ENCODE measurements around the gene CCL22.
"Not testable (repeated sequence)": the region's sequence is repeated elsewhere in the genome, so short reads cannot be mapped to it uniquely, and the experiment has no call there.

Gene CCL22

GRCh38 chr16:57389087-57389468, 30.5 kb downstream of the CCL22 start:
- no peaks in the 10 kb centered on the region for H3K36me3 ChIP-seq (ENCODE audit: control insufficient read depth, low read depth, low read length)
- H3K4me1 ChIP-seq (ENCODE audit: control insufficient read depth, low read depth, low read length) = peaks cover 4% of the 10 kb centered on the region
- no peaks in the 10 kb centered on the region for H3K9me3 ChIP-seq (ENCODE audit: control insufficient read depth, low read depth, low read length)
- H3K9ac ChIP-seq (ENCODE audit: low read length) = no peak overlapping the region
- H3K4me3 ChIP-seq (ENCODE audit: low read length) = no peak overlapping the region
- no peak overlapping the region for H3K27ac ChIP-seq (ENCODE audit: low read length)
- H3K27me3 ChIP-seq (ENCODE audit: control insufficient read depth, insufficient read depth, low read length) = no peaks in the 10 kb centered on the region

- Histone ChIP-seq H3K9ac (ENCODE audit: low read length) (no peak overlapping the region), H3K9me3 (ENCODE audit: control insufficient read depth, low read depth, low read length) (no peaks in the 10 kb centered on the region), H3K4me1 (ENCODE audit: control insufficient read depth, low read depth, low read length) (peaks cover 4% of the 10 kb centered on the region), H3K27me3 (ENCODE audit: control insufficient read depth, insufficient read depth, low read length) (no peaks in the 10 kb centered on the region), H3K4me3 (ENCODE audit: low read length) (no peak overlapping the region), H3K36me3 (ENCODE audit: control insufficient read depth, low read depth, low read length) (no peaks in the 10 kb centered on the region), H3K27ac (ENCODE audit: low read length) (no peak overlapping the region)
Measured at GRCh38 chr16:57390636-57391295, 32.2 kb downstream of the CCL22 start.

GRCh38 chr16:57391300-57391699, 32.7 kb downstream of the CCL22 start:
- no peaks in the 10 kb centered on the region for H3K27me3 ChIP-seq (ENCODE audit: control insufficient read depth, insufficient read depth, low read length)
- H3K36me3 ChIP-seq (ENCODE audit: control insufficient read depth, low read depth, low read length) = no peaks in the 10 kb centered on the region
- H3K27ac ChIP-seq (ENCODE audit: low read length) = no peak overlapping the region
- no peak overlapping the region for H3K4me3 ChIP-seq (ENCODE audit: low read length)
- H3K9me3 ChIP-seq (ENCODE audit: control insufficient read depth, low read depth, low read length) = no peaks in the 10 kb centered on the region
- H3K9ac ChIP-seq (ENCODE audit: low read length) = no peak overlapping the region
- peaks cover 4% of the 10 kb centered on the region for H3K4me1 ChIP-seq (ENCODE audit: control insufficient read depth, low read depth, low read length)

GRCh38 chr16:57391708-57392107, 33.1 kb downstream of the CCL22 start:
- no peak overlapping the region for H3K4me3 ChIP-seq (ENCODE audit: low read length)
- no peaks in the 10 kb centered on the region for H3K4me1 ChIP-seq (ENCODE audit: control insufficient read depth, low read depth, low read length)
- H3K9ac ChIP-seq (ENCODE audit: low read length) = no peak overlapping the region
- H3K36me3 ChIP-seq (ENCODE audit: control insufficient read depth, low read depth, low read length) = no peaks in the 10 kb centered on the region
- H3K27me3 ChIP-seq (ENCODE audit: control insufficient read depth, insufficient read depth, low read length) = no peaks in the 10 kb centered on the region
- H3K27ac ChIP-seq (ENCODE audit: low read length) = no peak overlapping the region
- no peaks in the 10 kb centered on the region for H3K9me3 ChIP-seq (ENCODE audit: control insufficient read depth, low read depth, low read length)

- H3K9me3 ChIP-seq (ENCODE audit: control insufficient read depth, low read depth, low read length) = no peaks in the 10 kb centered on the region
- H3K4me3 ChIP-seq (ENCODE audit: low read length) = no peak overlapping the region
- no peak overlapping the region for H3K27ac ChIP-seq (ENCODE audit: low read length)
- no peak overlapping the region for H3K9ac ChIP-seq (ENCODE audit: low read length)
- no peaks in the 10 kb centered on the region for H3K36me3 ChIP-seq (ENCODE audit: control insufficient read depth, low read depth, low read length)
- H3K4me1 ChIP-seq (ENCODE audit: control insufficient read depth, low read depth, low read length) = no peaks in the 10 kb centered on the region
- no peaks in the 10 kb centered on the region for H3K27me3 ChIP-seq (ENCODE audit: control insufficient read depth, insufficient read depth, low read length)
Measured at GRCh38 chr16:57392694-57393093, 34.1 kb downstream of the CCL22 start.

- Histone ChIP-seq H3K4me1 (ENCODE audit: control insufficient read depth, low read depth, low read length) (no peaks in the 10 kb centered on the region), H3K27ac (ENCODE audit: low read length) (no peak overlapping the region), H3K9me3 (ENCODE audit: control insufficient read depth, low read depth, low read length) (no peaks in the 10 kb centered on the region), H3K9ac (ENCODE audit: low read length) (no peak overlapping the region), H3K27me3 (ENCODE audit: control insufficient read depth, insufficient read depth, low read length) (no peaks in the 10 kb centered on the region), H3K36me3 (ENCODE audit: control insufficient read depth, low read depth, low read length) (no peaks in the 10 kb centered on the region), H3K4me3 (ENCODE audit: low read length) (no peak overlapping the region)
Measured at GRCh38 chr16:57394444-57394843, 35.9 kb downstream of the CCL22 start.

- Histone ChIP-seq H3K9ac (ENCODE audit: low read length) (no peak overlapping the region), H3K9me3 (ENCODE audit: control insufficient read depth, low read depth, low read length) (no peaks in the 10 kb centered on the region), H3K4me1 (ENCODE audit: control insufficient read depth, low read depth, low read length) (no peaks in the 10 kb centered on the region), H3K27ac (ENCODE audit: low read length) (no peak overlapping the region), H3K36me3 (ENCODE audit: control insufficient read depth, low read depth, low read length) (no peaks in the 10 kb centered on the region), H3K4me3 (ENCODE audit: low read length) (no peak overlapping the region), H3K27me3 (ENCODE audit: control insufficient read depth, insufficient read depth, low read length) (no peaks in the 10 kb centered on the region)
Measured at GRCh38 chr16:57395026-57395425, 36.4 kb downstream of the CCL22 start.

GRCh38 chr16:57396786-57397185, 38.2 kb downstream of the CCL22 start:
- H3K36me3 ChIP-seq (ENCODE audit: control insufficient read depth, low read depth, low read length) = no peaks in the 10 kb centered on the region

GRCh38 chr16:57397493-57397892, 38.9 kb downstream of the CCL22 start:
- not testable (repeated sequence) for H3K27ac ChIP-seq (ENCODE audit: low read length); H3K36me3 ChIP-seq (ENCODE audit: control insufficient read depth, low read depth, low read length); H3K27me3 ChIP-seq (ENCODE audit: control insufficient read depth, insufficient read depth, low read length); H3K4me1 ChIP-seq (ENCODE audit: control insufficient read depth, low read depth, low read length); H3K9me3 ChIP-seq (ENCODE audit: control insufficient read depth, low read depth, low read length); H3K9ac ChIP-seq (ENCODE audit: low read length); H3K4me3 ChIP-seq (ENCODE audit: low read length)

More at GRCh38 chr16:57396786-57397185, 38.2 kb downstream of the CCL22 start:
- Histone ChIP-seq H3K9ac (ENCODE audit: low read length) (no peak overlapping the region), H3K4me3 (ENCODE audit: low read length) (no peak overlapping the region), H3K9me3 (ENCODE audit: control insufficient read depth, low read depth, low read length) (no peaks in the 10 kb centered on the region), H3K4me1 (ENCODE audit: control insufficient read depth, low read depth, low read length) (no peaks in the 10 kb centered on the region), H3K27me3 (ENCODE audit: control insufficient read depth, insufficient read depth, low read length) (no peaks in the 10 kb centered on the region), H3K27ac (ENCODE audit: low read length) (no peak overlapping the region)

- Histone ChIP-seq H3K9me3 (ENCODE audit: control insufficient read depth, low read depth, low read length) (no peaks in the 10 kb centered on the region), H3K4me1 (ENCODE audit: control insufficient read depth, low read depth, low read length) (no peaks in the 10 kb centered on the region), H3K4me3 (ENCODE audit: low read length) (no peak overlapping the region), H3K36me3 (ENCODE audit: control insufficient read depth, low read depth, low read length) (no peaks in the 10 kb centered on the region), H3K27me3 (ENCODE audit: control insufficient read depth, insufficient read depth, low read length) (no peaks in the 10 kb centered on the region), H3K27ac (ENCODE audit: low read length) (no peak overlapping the region), H3K9ac (ENCODE audit: low read length) (no peak overlapping the region)
Measured at GRCh38 chr16:57401943-57402640, 43.5 kb downstream of the CCL22 start.

GRCh38 chr16:57403965-57404817, 45.6 kb downstream of the CCL22 start, which contains the start of gene CCL17:
TSS of gene CCL17 (plus strand) at chr16:57404767. CDS start at chr16:57413933, 9,166 bp downstream.
- Histone ChIP-seq H3K4me1 (ENCODE audit: control insufficient read depth, low read depth, low read length) (no peaks in the 10 kb centered on the region), H3K27ac (ENCODE audit: low read length) (no peak within 1 kb of the TSS), H3K36me3 (ENCODE audit: control insufficient read depth, low read depth, low read length) (no peaks in the 10 kb centered on the region), H3K9ac (ENCODE audit: low read length) (no peak within 1 kb of the TSS), H3K4me3 (ENCODE audit: low read length) (no peak within 1 kb of the TSS), H3K9me3 (ENCODE audit: control insufficient read depth, low read depth, low read length) (no peaks in the 10 kb centered on the region), H3K27me3 (ENCODE audit: control insufficient read depth, insufficient read depth, low read length) (no peaks in the 10 kb centered on the region)

All from iPS-18a (cell line).